ENCODE data around the gene EXOC1. TPM values are rescaled to one million over a fixed set of nuclear protein-coding genes. Genes with fewer than 3 reads are reported as not detected.
"Not testable (repeated sequence)": the region's sequence is repeated elsewhere in the genome, so short reads cannot be mapped to it uniquely, and the experiment has no call there.

Gene EXOC1
- total RNA-seq, 1 experiment from 2014 or later = 16.0 TPM

DNA sequence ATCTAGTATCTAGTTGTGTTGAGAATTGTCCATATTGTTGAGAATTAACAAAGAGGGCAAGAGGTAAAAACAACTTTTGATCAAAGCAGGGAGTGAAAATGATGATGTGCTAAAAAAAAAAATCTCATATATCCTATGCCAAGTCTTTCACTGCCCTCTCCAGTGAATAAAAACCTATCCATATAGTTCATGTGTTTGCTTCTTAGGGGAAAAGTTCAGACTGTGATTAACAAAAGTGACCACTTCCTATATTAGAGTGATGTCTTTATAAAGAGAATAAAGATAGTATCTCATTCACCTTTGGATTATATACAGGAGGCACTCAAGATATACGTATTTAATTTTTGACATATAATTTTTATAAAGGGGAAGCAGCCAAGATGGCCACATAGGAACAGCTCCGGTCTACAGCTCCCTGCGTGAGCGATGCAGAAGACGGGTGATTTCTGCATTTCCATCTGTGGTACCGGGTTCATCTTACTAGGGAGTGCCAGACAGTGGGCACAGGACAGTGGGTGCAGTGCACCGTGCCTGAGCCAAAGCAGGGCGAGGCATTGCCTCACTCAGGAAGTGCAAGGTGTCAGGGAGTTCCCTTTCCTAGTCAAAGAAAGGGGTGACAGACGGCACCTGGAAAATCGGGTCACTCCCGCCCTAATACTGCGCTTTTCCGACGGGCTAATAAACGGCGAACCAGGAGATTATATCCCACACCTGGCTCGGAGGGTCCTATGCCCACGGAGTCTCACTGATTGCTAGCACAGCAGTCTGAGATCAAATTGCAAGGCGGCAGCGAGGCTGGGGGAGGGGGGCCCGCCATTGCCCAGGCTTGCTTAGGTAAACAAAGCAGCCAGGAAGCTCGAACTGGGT lies 11.8 kb upstream of the EXOC1 start:
- H3K4me3 ChIP-seq, DNase-seq, H3K36me3 ChIP-seq, H3K9me3 ChIP-seq, H3K27me3 ChIP-seq: not testable (repeated sequence)

GRCh38 chr4:55842312-55842711 lies 11.1 kb upstream of the EXOC1 start:
- not testable (repeated sequence) for H3K4me3 ChIP-seq, H3K9me3 ChIP-seq, H3K36me3 ChIP-seq, H3K27me3 ChIP-seq, DNase-seq

DNA sequence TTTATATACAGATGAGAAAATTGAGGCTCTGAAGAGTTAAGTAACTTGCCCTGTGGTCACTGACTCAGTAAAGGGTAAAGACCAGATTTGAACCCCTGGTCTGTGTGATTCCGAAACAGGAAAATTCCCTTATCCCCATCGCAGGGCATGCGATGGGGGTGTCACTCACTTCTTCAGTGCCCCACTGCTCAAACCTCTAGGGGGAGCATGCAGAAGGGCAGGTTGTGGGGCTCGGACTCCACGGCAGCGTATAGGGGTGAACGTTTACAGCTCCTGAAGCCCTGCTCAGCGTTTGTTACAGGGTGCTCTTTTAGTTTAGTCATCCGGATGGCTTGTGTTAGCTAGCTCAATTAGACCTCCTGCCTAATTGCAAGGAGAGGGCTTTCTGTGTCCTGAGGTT lies 3.7 kb upstream of the EXOC1 start:
- no peaks in the 10 kb centered on the region for H3K9me3 ChIP-seq
- H3K36me3 ChIP-seq = no peaks in the 10 kb centered on the region
- no peaks in the 10 kb centered on the region for H3K27me3 ChIP-seq
- DNase-seq = no peak
- no peak overlapping the region for H3K4me3 ChIP-seq

GRCh38 chr4:55851885-55852284 lies 1.6 kb upstream of the EXOC1 start:
- DNase-seq = no peak
- Histone ChIP-seq H3K27me3 (no peaks in the 10 kb centered on the region), H3K9me3 (no peaks in the 10 kb centered on the region), H3K36me3 (no peaks in the 10 kb centered on the region), H3K4me3 (no peak overlapping the region)

- DNase-seq = no peak
- no peaks in the 10 kb centered on the region for H3K9me3 ChIP-seq
- no peaks in the 10 kb centered on the region; the same call in 1 of the 2 replicates for H3K36me3 ChIP-seq
- H3K27me3 ChIP-seq = no peaks in the 10 kb centered on the region
- peak overlapping the region; percentile 89 for H3K4me3 ChIP-seq
Measured at GRCh38 chr4:55854129-55854528, 681 bp downstream of the EXOC1 start.

- Histone ChIP-seq H3K27me3 (no peaks in the 10 kb centered on the region), H3K9me3 (no peaks in the 10 kb centered on the region), H3K4me3 (no peak overlapping the region), H3K36me3 (no peaks in the 10 kb centered on the region; the same call in 1 of the 2 replicates)
- DNase-seq = no peak
Measured at GRCh38 chr4:55857586-55857985, 4.1 kb downstream of the EXOC1 start.

DNA sequence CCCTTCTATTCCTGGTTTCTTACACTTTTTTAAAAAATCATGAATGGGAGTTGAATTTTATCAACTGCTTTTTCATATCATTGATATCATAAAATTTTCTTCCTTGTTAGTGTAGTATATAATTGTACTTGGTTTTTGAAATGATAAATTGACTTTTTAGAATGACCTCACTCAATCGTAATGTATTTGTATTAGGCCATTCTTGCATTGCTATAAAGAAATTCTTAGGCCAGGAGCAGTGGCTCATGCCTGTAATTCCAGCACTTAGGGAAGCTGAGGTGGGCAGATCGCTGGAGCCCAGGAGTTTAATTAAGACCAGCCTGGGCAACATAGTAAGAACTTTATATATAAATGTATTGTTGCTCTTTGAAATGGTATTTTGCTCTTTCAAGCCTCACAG lies 6.3 kb downstream of the EXOC1 start:
- H3K36me3 ChIP-seq = no peaks in the 10 kb centered on the region; the same call in 1 of the 2 replicates
- no peaks in the 10 kb centered on the region for H3K27me3 ChIP-seq
- DNase-seq = no peak
- no peak overlapping the region for H3K4me3 ChIP-seq
- H3K9me3 ChIP-seq = no peaks in the 10 kb centered on the region

- Histone ChIP-seq H3K36me3 (peaks cover 9% of the 10 kb centered on the region), H3K9me3 (no peaks in the 10 kb centered on the region), H3K27me3 (no peaks in the 10 kb centered on the region), H3K4me3 (no peak overlapping the region)
- DNase-seq = no peak
Measured at GRCh38 chr4:55864577-55865223, 11.3 kb downstream of the EXOC1 start.

GRCh38 chr4:55865228-55865806 lies 11.9 kb downstream of the EXOC1 start:
- DNase-seq = peak; percentile 1
- H3K27me3 ChIP-seq = no peaks in the 10 kb centered on the region
- no peaks in the 10 kb centered on the region for H3K9me3 ChIP-seq
- no peak overlapping the region for H3K4me3 ChIP-seq
- H3K36me3 ChIP-seq = peaks cover 12% of the 10 kb centered on the region

GRCh38 chr4:55866290-55866907 lies 13.0 kb downstream of the EXOC1 start:
- Histone ChIP-seq H3K27me3 (no peaks in the 10 kb centered on the region), H3K36me3 (peaks cover 15% of the 10 kb centered on the region), H3K4me3 (no peak overlapping the region), H3K9me3 (no peaks in the 10 kb centered on the region)
- peak; percentile 1 for DNase-seq

GRCh38 chr4:55866973-55867574 lies 13.6 kb downstream of the EXOC1 start:
- Histone ChIP-seq H3K36me3 (peaks cover 15% of the 10 kb centered on the region), H3K27me3 (no peaks in the 10 kb centered on the region), H3K4me3 (no peak overlapping the region), H3K9me3 (no peaks in the 10 kb centered on the region)
- peak; percentile 10 for DNase-seq

DNA sequence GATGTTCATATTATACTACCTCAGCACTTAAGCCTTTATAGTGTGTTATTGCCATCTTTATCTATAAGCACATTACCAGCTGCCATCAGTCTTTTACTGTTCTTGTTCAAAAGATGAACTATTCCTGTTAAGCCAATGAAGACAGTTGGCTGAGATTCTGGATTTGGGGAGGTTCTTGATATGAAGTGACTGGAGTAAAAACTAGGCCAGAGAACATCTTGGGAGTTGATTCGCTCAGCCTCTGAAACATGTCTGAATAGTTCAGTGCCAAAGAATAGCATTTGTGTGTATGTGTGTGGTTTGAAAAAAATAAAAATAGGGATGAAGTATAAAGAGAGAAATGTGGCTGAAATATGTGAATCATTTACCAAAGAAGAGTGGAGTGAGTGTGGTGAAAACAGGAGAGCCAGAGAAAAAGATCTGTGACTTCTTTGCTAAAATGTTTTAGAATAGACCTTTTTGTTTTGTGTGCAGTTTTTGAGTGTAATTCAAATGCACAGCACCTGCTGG lies 15.2 kb downstream of the EXOC1 start:
- Histone ChIP-seq H3K9me3 (no peaks in the 10 kb centered on the region), H3K27me3 (no peaks in the 10 kb centered on the region), H3K4me3 (no peak overlapping the region), H3K36me3 (peaks cover 15% of the 10 kb centered on the region)
- no peak for DNase-seq

- DNase-seq = no peak
- peaks cover 15% of the 10 kb centered on the region for H3K36me3 ChIP-seq
- no peaks in the 10 kb centered on the region for H3K9me3 ChIP-seq
- H3K27me3 ChIP-seq = no peaks in the 10 kb centered on the region
- no peak overlapping the region for H3K4me3 ChIP-seq
Measured at GRCh38 chr4:55871299-55871800, 17.9 kb downstream of the EXOC1 start.

DNA sequence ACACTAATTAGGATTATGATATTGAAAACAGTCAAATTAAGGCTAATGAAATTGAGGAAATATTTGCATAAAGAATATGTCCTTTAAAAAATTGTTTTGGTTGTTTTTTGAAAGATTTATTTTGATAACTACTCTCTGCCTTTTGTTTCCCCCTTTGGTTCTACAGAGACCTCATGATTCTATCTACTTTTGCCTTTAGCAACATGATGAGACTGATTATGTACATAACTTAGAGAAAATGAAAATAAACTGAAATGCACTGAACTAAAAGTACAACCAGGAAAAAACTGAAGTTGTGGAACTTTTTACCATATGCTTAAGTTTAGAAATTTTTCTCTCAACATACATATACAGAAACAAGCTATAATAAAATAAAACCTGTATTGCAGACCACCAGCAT lies 21.4 kb downstream of the EXOC1 start:
- Histone ChIP-seq H3K36me3 (peaks cover 10% of the 10 kb centered on the region), H3K9me3 (no peaks in the 10 kb centered on the region), H3K27me3 (no peaks in the 10 kb centered on the region), H3K4me3 (no peak overlapping the region)
- DNase-seq = no peak

GRCh38 chr4:55876387-55876786 lies 22.9 kb downstream of the EXOC1 start:
- no peak for DNase-seq
- H3K36me3 ChIP-seq = peaks cover 13% of the 10 kb centered on the region
- H3K9me3 ChIP-seq = no peaks in the 10 kb centered on the region
- no peak overlapping the region for H3K4me3 ChIP-seq
- no peaks in the 10 kb centered on the region for H3K27me3 ChIP-seq

DNA sequence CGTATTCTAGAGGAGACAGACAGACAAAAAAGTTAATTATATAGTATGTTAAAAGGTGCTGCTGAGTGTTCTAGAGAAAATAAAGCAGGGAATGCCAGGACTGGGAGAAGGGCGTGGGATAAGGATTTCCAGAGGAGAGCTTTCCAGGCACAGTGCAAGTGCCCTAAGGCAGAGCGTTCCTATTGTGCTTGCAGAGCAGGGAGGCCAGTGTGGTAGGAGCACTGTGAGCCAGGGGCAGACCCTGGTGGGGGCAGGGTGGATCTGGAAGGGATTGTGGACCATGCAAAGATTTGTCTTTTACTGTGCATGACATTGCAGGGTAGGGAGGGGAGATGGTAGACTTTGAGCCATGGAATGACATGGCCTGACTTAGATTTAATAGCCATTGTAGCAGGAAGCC lies 25.8 kb downstream of the EXOC1 start:
- Histone ChIP-seq H3K36me3 (peaks cover 22% of the 10 kb centered on the region), H3K4me3 (no peak overlapping the region), H3K27me3 (no peaks in the 10 kb centered on the region), H3K9me3 (no peaks in the 10 kb centered on the region)
- DNase-seq = no peak

Measured in MG63 (cell line).